DMS79 treated with DMSO at 0.1 percent for 48 hours (cell line): ENCODE measurements around the gene SLCO4A1.
"Not testable (repeated sequence)": the region's sequence is repeated elsewhere in the genome, so short reads cannot be mapped to it uniquely, and the experiment has no call there.

Experiments
- DNase-seq: peaks from one replicate; lab custom pipeline; 2025; lab: John Stamatoyannopoulos, UW

SLCO4A1 gene

GRCh38 chr20:62666736-62667529, 24.6 kb downstream of the SLCO4A1 start:
- DNase-seq, result peak; percentile 52

GRCh38 chr20:62667530-62668440, 25.5 kb downstream of the SLCO4A1 start:
- DNase-seq, result no peak

GRCh38 chr20:62668441-62669027, 26.2 kb downstream of the SLCO4A1 start:
- DNase-seq, result peak; percentile 75

- DNase-seq, result no peak
Observed at GRCh38 chr20:62669249-62669648, 26.9 kb downstream of the SLCO4A1 start.

GRCh38 chr20:62670156-62670555, 27.9 kb downstream of the SLCO4A1 start:
- DNase-seq, result no peak

- DNase-seq, result no peak
Observed at GRCh38 chr20:62670998-62671397, 28.7 kb downstream of the SLCO4A1 start.

- DNase-seq, result no peak
Observed at GRCh38 chr20:62671765-62672164, 29.5 kb downstream of the SLCO4A1 start.

- no peak for DNase-seq
Observed at GRCh38 chr20:62674370-62674769, 32.1 kb downstream of the SLCO4A1 start.

- no peak for DNase-seq
Observed at GRCh38 chr20:62675156-62675876, 33.0 kb downstream of the SLCO4A1 start.

GRCh38 chr20:62675877-62676260, 33.6 kb downstream of the SLCO4A1 start:
- no peak for DNase-seq

- DNase-seq, result no peak
Observed at GRCh38 chr20:62676976-62677375, 34.7 kb downstream of the SLCO4A1 start.

GRCh38 chr20:62677678-62678077, 35.4 kb downstream of the SLCO4A1 start:
- DNase-seq, result no peak

GRCh38 chr20:62678553-62678952, 36.2 kb downstream of the SLCO4A1 start:
- DNase-seq, result peak; percentile 15

- DNase-seq, result no peak
Observed at GRCh38 chr20:62679978-62680589, 37.8 kb downstream of the SLCO4A1 start.

- DNase-seq, result no peak
Observed at GRCh38 chr20:62682912-62683517, 40.7 kb downstream of the SLCO4A1 start.

- not testable (repeated sequence) for DNase-seq
Observed at GRCh38 chr20:62683660-62684322, 41.5 kb downstream of the SLCO4A1 start.

- no peak for DNase-seq
Observed at GRCh38 chr20:62684981-62685380, 42.7 kb downstream of the SLCO4A1 start.

- peak; percentile 89 for DNase-seq
Observed at GRCh38 chr20:62685781-62686555, 43.7 kb downstream of the SLCO4A1 start.
